Endothelial cell of umbilical vein (primary cell): Measurements from ENCODE around the gene THSD7A. TPM values are rescaled to one million over a fixed set of nuclear protein-coding genes. Genes with fewer than 3 reads are reported as not detected.
"Not testable (repeated sequence)": the region's sequence is repeated elsewhere in the genome, so short reads cannot be mapped to it uniquely, and the experiment has no call there.

Source experiments
- BruUV-seq: library from RNA; stranded (reverse); fragments of 400-500 nt; replicated peaks from 2 replicates; lab custom pipeline; 2021; lab: Mats Ljungman, UMichigan
- CTCF ChIA-PET: fragments of 300-600, 350-600 bp; sonication (Branson Sonifier 250); formaldehyde crosslinking; loops from one replicate; lab custom pipeline; 2021; ENCODE audit warnings: antibody characterized with exemption, inconsistent platforms; lab: Charles Lee
- POLR2A ChIA-PET: fragments of 300-600, 350-600 bp; sonication (Branson Sonifier 250); formaldehyde crosslinking; loops from one replicate; lab custom pipeline; 2021; ENCODE audit warnings: antibody characterized with exemption, inconsistent platforms; lab: Charles Lee
- DNase-seq: peaks from one replicate; pipeline ENCODE4 v3.0.0-alpha.2; 2011; ENCODE audit warnings: low read depth, low spot score
- FAIRE-seq: peaks from 2 replicates; lab custom pipeline; 2011; peaks lifted over from hg19 to GRCh38; lab: Jason Lieb, UNC
- H2AFZ ChIP-seq: 2 replicates; pipeline ENCODE4 v1.6.0; 2012; ENCODE audit warnings: low read depth, low read length, control low read depth, inconsistent platforms
- H3K27ac ChIP-seq: 2 replicates; pipeline ENCODE4 v1.5.1; 2011; ENCODE audit warnings: low read depth, mild to moderate bottlenecking, control low read depth, low read length, moderate library complexity; ENCODE audit not compliant: insufficient read depth
- H3K27me3 ChIP-seq, 2 experiments: 2 replicates each; pipeline versions ENCODE4 v1.6.0 to v1.6.1; 2011; ENCODE audit warnings: low read length in 2 of 2, mixed read lengths in 1 of 2; ENCODE audit not compliant: control insufficient read depth in 2 of 2, insufficient read depth in 2 of 2
- H3K36me3 ChIP-seq, 2 experiments: 2 replicates in 1 of 2; 3 replicates in 1 of 2; pipeline ENCODE4 v1.5.1; 2011; ENCODE audit warnings: low read length in 2 of 2, mild to moderate bottlenecking in 1 of 2, moderate library complexity in 1 of 2; ENCODE audit not compliant: control insufficient read depth in 2 of 2, insufficient read depth in 2 of 2; ENCODE audit errors: extremely low read depth in 1 of 2
- H3K4me1 ChIP-seq: 3 replicates; pipeline ENCODE4 v1.5.1; 2011; ENCODE audit warnings: mild to moderate bottlenecking, low read length; ENCODE audit not compliant: control insufficient read depth, insufficient read depth; ENCODE audit errors: extremely low read depth
- H3K4me2 ChIP-seq: 2 replicates; pipeline ENCODE4 v1.6.1; 2011; ENCODE audit warnings: low read length, control low read depth, mixed read lengths; ENCODE audit not compliant: insufficient read depth
- H3K4me3 ChIP-seq, 3 experiments: fragments of 200-600 bp in 1 of 3; sonication (generic), shearing (Covaris generic) in 1 of 3; replicated peaks in 1 of 3; 2 replicates each; pipeline ENCODE4 v1.5.1; 2011 to 2016; ENCODE audit warnings: control low read depth in 3 of 3, low read length in 3 of 3, mild to moderate bottlenecking in 2 of 3, inconsistent platforms in 1 of 3, low read depth in 1 of 3, moderate library complexity in 1 of 3; ENCODE audit not compliant: insufficient read depth in 1 of 3
- H3K79me2 ChIP-seq: 2 replicates; pipeline ENCODE4 v1.6.0; 2012; ENCODE audit warnings: low read length, inconsistent platforms; ENCODE audit not compliant: control insufficient read depth, insufficient read depth
- H3K9ac ChIP-seq: replicated peaks from 2 replicates; pipeline ENCODE3; 2011; ENCODE audit warnings: low read length, control low read depth; ENCODE audit not compliant: insufficient read depth; ENCODE audit errors: extremely low read depth
- H3K9me1 ChIP-seq: replicated peaks from 3 replicates; pipeline ENCODE4 v1.6.0; 2011; ENCODE audit warnings: mild to moderate bottlenecking, low read length; ENCODE audit not compliant: control insufficient read depth, insufficient read depth; ENCODE audit errors: extremely low read depth
- H3K9me3 ChIP-seq: replicated peaks from 2 replicates; pipeline ENCODE4 v1.5.1; 2012; ENCODE audit warnings: low read length, inconsistent platforms; ENCODE audit not compliant: control insufficient read depth, insufficient read depth
- H4K20me1 ChIP-seq: replicated peaks from 2 replicates; pipeline ENCODE3; 2011; ENCODE audit warnings: mild to moderate bottlenecking, low read length; ENCODE audit not compliant: control insufficient read depth, insufficient read depth; ENCODE audit errors: extremely low read depth
- CTCF ChIP-seq, 2 donors: IDR thresholded peaks; 1 replicate in 1 of 2; 2 replicates in 1 of 2; pipeline ENCODE4 v1.5.1; 2011; ENCODE audit warnings: low read length in 2 of 2, mild to moderate bottlenecking in 2 of 2, moderate library complexity in 2 of 2, control low read depth in 1 of 2, inconsistent platforms in 1 of 2, low read depth in 1 of 2; ENCODE audit not compliant: insufficient read depth in 1 of 2; ENCODE audit errors: extremely low read depth in 1 of 2
- EZH2 ChIP-seq: IDR thresholded peaks from 2 replicates; pipeline ENCODE4 v1.6.1; 2012; ENCODE audit warnings: borderline replicate concordance, low read depth, mild to moderate bottlenecking, moderate library complexity, low read length, inconsistent platforms; ENCODE audit not compliant: severe bottlenecking
- FOS ChIP-seq: IDR thresholded peaks from 2 replicates; pipeline ENCODE4 v1.6.1; 2011; ENCODE audit warnings: mild to moderate bottlenecking, low read length, moderate library complexity, borderline replicate concordance; ENCODE audit not compliant: insufficient read depth
- GATA2 ChIP-seq: IDR thresholded peaks from 2 replicates; pipeline ENCODE4 v1.7.0; 2011; ENCODE audit warnings: low read depth, mild to moderate bottlenecking, moderate library complexity, mixed read lengths, low read length; ENCODE audit not compliant: insufficient read length, insufficient read depth
- MYC ChIP-seq: IDR thresholded peaks from one replicate; pipeline ENCODE4 v1.6.1; 2011; ENCODE audit warnings: mild to moderate bottlenecking, low read depth, low read length
- dilution Hi-C: fragments of 300-500 bp; cut with MboI; formaldehyde crosslinking; loops from one replicate; pipeline ENCODE4 v1.15.0; 2019; ENCODE audit warnings: low sequenced_read_pairs; ENCODE audit not compliant: extremely low pct_ligation_motif_present
- intact Hi-C: fragments of 100-400 bp; cut with micrococcal nuclease; formaldehyde crosslinking; loops from one replicate; pipeline ENCODE4 v1.10.0; 2022
- polyA plus RNA-seq, 4 experiments: library from polyadenylated mRNA; depleted of rRNA in 3 of 4; stranded (reverse) in 3 of 4; unstranded in 1 of 4; fragments of >200 nt; gene quantifications; 2 replicates each; pipeline versions ENCODE4 v1.2.1 to v1.2.3, GENCODE V29; 2011 to 2012; ENCODE audit warnings: missing spikeins in 1 of 4
- total RNA-seq: library from RNA; stranded (reverse); gene quantifications from 2 replicates; pipeline ENCODE4 v1.2.3, GENCODE V29; 2021
- TF ChIP-seq, protein P1 (sequence below): IDR thresholded peaks from 2 replicates; pipeline ENCODE4 v1.6.1; 2011; ENCODE audit not compliant: insufficient read depth, insufficient read length

THSD7A gene
- total and polyA plus RNA-seq, 2 donors (not counting 3 experiments of a cell fraction or from before 2014, with no cell fraction given), result 3.3 to 12.7 TPM

- POLR2A ChIA-PET, result no interaction called here
- Histone ChIP-seq H3K4me1 (peaks cover 22% of the 10 kb centered on the region), H3K27me3 (no peaks in the 10 kb centered on the region), H3K9ac (no peak overlapping the region), H3K79me2 (no peaks in the 10 kb centered on the region), H3K36me3 (no peaks in the 10 kb centered on the region), H3K4me2 (no peak overlapping the region), H4K20me1 (no peaks in the 10 kb centered on the region), H3K9me1 (no peaks in the 10 kb centered on the region), H3K27ac (no peak overlapping the region), H3K9me3 (no peaks in the 10 kb centered on the region), H2AFZ (no peak overlapping the region), H3K4me3 (no peak overlapping the region)
- intact Hi-C loops (no loop called here), dilution Hi-C loops (no loop called here)
- CTCF ChIA-PET, result no interaction called here
- DNase-seq (no peak), FAIRE-seq (no peak)
- no peak for TF ChIP-seq GATA2
- no TSS peak for BruUV-seq
Observed at GRCh38 chr7:11448323-11448722, 383.7 kb downstream of the THSD7A start.

GRCh38 chr7:11447106-11447505 is 384.9 kb downstream of the THSD7A start:
- Histone ChIP-seq H3K4me1 (peaks cover 22% of the 10 kb centered on the region), H3K9me1 (no peaks in the 10 kb centered on the region), H3K36me3 (no peaks in the 10 kb centered on the region), H3K4me3 (no peak overlapping the region), H2AFZ (no peak overlapping the region), H3K79me2 (no peaks in the 10 kb centered on the region), H3K4me2 (no peak overlapping the region), H4K20me1 (no peaks in the 10 kb centered on the region), H3K9me3 (no peaks in the 10 kb centered on the region), H3K27me3 (no peaks in the 10 kb centered on the region), H3K27ac (no peak overlapping the region), H3K9ac (no peak overlapping the region)
- TF ChIP-seq EZH2, result no peak
- TF ChIP-seq MYC, result no peak
- TF ChIP-seq GATA2, result no peak
- no peak for TF ChIP-seq CTCF (IDR thresholded peaks at IDR 0.05; ENCODE audit: extremely low read depth in 1 of 2, insufficient read depth in 1 of 2, low read depth in 1 of 2, low read length in 2 of 2)
- TF ChIP-seq, protein P1, sequence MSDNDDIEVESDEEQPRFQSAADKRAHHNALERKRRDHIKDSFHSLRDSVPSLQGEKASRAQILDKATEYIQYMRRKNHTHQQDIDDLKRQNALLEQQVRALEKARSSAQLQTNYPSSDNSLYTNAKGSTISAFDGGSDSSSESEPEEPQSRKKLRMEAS, result no peak
- no peak for TF ChIP-seq FOS
- no TSS peak for BruUV-seq
- dilution Hi-C loops, result no loop called here
- intact Hi-C loops, result no loop called here
- POLR2A ChIA-PET, result no interaction called here
- CTCF ChIA-PET, result interaction anchor here (1.3 kb wide), 1 partner anchor 8 kb away, joined by 3 read pairs; no protein-coding TSS in a partner anchor
- no peak for DNase-seq
- no peak for FAIRE-seq

- BruUV-seq, H3K27ac ChIP-seq, FAIRE-seq, H3K4me1 ChIP-seq, H3K4me3 ChIP-seq, H3K9ac ChIP-seq, intact Hi-C loops, CTCF ChIA-PET, H3K9me1 ChIP-seq, H2AFZ ChIP-seq, dilution Hi-C loops, H3K9me3 ChIP-seq, H3K4me2 ChIP-seq, POLR2A ChIA-PET, H3K36me3 ChIP-seq, H3K79me2 ChIP-seq, H4K20me1 ChIP-seq, H3K27me3 ChIP-seq, DNase-seq: not testable (repeated sequence)
Observed at GRCh38 chr7:11443934-11444333, 388.1 kb downstream of the THSD7A start.
